GM21528 (cell line): ENCODE measurements around the gene ETNK1.

ENCODE experiments used
- ATAC-seq: cut with Tn5 transposase; IDR thresholded peaks from one replicate; pipeline ENCODE4 v1.9.1; 2021; ENCODE audit warnings: mild to moderate bottlenecking, moderate library complexity; ENCODE audit not compliant: unreplicated experiment, low FRiP score

Gene ETNK1

DNA sequence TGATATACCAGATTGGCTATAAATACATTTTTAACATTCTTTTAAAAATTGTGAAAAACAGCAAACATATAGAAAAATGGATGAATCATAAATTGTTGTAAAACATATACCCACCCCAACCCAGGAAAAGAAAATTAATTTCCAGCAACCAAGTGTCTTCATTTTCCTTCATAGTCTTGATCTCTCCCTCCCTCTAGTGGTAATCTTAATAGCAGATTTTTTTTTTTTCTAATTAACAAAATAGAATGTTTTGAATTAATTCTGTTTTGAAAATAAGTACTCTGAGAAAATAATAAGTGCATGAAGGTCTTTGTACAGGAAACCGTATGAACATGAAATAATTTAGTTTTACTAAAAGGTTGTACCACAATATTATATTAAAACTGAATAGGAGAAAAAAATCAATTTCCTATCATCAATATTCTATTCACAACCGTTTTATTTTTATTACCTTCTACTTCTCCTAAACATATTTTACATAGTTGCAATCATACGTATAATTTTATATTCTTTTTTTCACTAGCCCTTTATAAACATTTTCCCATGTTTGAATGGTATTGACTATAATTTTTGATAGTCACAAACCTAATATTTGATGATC lies 7.0 kb downstream of the ETNK1 start:
- no peak for ATAC-seq

DNA sequence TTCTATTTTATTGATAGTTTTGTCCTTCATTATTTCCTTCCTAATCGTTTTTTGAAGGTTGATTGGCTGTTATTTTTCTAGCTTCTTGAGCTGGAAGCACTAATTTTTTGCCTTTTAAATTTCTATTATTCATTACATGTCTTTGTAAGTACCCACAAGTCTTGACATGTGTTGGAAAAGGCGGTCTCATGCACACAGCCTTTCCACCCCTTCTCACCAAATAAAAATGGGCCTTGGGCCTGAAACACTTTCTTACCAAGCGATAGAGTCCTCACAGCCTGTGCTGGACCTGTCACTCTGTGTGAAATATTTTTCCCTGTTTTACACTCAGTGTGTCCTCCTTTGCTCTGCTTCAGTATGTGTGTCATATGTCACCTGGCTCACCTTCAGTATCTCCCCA lies 9.9 kb downstream of the ETNK1 start:
- no peak for ATAC-seq

DNA sequence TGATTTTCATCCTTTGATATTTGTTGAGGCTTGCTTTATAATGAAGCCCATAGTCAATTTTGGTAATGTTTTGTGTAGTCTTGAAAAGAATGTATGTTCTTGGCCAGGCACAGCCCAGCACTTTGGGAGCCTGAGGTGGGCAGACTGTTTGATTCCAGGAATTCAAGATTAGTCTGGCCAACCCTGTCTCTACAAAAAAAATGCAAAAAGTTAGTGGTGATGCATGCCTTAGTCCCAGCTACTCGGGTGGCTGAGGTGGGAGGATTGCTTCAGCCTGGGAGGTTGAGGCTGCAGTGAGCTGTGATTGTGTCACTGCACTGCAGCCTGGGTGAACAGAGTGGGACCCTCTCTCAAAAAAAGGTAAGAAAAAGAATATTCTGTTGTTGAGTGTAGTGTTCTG lies 10.8 kb downstream of the ETNK1 start:
- no peak for ATAC-seq

DNA sequence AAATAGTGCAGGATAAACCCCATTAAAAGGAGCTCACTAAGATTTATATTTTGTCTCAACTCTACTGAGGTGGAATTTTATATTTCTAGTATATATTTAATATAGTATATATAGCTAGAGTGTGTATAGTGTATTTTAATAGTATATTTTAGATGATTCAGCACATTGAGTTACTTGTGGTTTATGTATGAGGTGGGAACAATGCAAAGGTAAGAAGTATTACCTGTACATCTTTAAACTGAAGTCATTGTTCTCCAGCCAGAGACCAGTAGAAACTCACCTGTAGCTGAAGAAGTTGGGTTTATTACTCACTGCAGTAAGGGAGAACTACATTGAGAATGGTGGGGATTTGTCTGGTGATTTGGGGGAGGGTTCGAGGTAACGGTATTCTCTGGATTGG lies 15.9 kb downstream of the ETNK1 start:
- no peak for ATAC-seq

DNA sequence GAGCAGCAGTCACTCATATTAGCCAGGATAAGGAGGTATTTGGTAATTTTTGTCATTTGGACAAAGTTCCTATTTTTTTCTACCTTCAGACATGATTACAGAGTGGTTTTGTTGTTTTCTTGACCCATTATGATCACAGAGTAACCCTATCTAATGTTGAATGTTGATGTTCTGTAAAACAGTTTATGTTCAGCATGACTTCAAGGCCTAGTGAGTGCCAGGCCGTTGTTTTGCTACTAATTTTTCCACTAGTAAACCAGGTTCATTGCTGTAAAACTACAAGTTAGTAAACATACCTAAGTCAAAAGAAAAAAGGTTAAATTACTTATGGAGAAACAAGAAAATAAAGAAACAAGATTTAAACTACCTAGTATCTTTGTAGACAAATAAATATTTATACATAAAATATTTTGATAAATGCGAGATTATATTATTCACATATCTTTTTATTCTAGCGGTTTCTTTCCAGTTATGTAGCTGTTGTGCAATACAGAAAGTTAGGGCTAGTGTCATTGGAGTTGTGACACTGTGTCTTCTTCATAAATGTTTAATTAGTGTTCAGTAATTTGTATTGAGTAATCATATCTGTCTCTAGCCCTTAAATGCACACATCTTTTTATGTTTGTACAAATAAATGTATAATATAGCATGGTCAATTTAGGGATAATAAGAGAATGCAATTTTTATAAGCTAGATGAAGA lies 16.5 kb downstream of the ETNK1 start:
- no peak for ATAC-seq

GRCh38 chr12:22648668-22649067 lies 23.7 kb downstream of the ETNK1 start:
- ATAC-seq: no peak

- ATAC-seq: no peak
Observed at GRCh38 chr12:22653075-22653474, 28.1 kb downstream of the ETNK1 start.

DNA sequence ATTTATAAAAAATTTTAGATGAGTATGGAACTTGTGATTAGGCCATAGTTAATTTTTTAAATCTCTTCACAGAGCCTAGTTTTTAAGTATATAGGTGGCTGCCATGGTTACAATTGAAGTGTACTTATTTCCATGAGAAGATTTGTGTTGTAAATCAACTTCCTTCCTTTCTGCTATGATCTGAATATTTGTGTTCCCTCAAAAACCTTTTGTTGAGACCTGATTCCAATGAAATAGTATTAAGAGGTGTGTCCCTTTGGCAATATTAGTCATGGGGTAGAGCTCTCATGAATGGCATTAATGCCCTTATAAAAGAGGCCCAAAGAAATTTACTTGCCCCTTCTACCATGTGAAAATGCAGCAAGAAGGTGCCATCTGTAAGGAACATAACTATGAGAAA lies 28.8 kb downstream of the ETNK1 start:
- no peak for ATAC-seq

GRCh38 chr12:22656376-22656775 lies 31.4 kb downstream of the ETNK1 start:
- no peak for ATAC-seq

- no peak for ATAC-seq
Observed at GRCh38 chr12:22656831-22657230, 31.9 kb downstream of the ETNK1 start.

DNA sequence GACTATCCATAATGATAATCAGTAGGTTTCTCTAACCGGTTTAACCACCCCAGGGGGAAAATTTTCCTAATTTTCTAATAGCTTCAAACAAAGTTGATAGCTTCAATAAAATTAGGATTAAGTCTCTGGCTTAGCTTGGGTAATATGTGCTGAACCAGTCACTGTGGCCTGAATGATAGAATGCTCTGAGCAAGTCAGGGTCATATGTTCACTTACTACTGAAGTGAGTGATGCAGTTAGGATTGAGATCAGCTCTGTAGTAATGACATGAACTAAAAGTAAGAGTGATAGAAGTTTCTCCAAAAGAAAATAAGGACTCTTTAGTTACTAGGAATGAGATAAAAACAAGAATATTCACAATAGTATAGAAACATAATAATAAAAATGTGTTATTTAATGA lies 32.6 kb downstream of the ETNK1 start:
- ATAC-seq: no peak

DNA sequence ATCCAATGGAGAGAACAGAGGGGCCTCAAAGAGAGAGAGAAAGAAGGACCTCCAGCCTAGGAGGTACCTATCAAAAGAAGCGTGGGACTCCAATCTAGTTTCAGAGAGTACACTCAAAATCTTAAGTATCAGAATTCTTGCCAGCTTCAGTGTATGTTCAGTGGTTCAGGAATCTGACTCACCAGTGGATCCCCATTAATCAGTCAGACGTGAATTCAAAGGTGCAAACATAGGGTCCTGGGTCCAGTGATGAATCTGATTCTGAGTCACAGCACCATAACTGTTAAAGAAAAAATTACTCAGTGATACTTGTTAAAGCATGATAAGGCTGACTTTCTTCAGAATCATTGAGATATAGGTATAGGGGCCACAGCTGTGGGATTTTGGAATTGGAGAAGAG lies 33.2 kb downstream of the ETNK1 start:
- ATAC-seq: no peak

DNA sequence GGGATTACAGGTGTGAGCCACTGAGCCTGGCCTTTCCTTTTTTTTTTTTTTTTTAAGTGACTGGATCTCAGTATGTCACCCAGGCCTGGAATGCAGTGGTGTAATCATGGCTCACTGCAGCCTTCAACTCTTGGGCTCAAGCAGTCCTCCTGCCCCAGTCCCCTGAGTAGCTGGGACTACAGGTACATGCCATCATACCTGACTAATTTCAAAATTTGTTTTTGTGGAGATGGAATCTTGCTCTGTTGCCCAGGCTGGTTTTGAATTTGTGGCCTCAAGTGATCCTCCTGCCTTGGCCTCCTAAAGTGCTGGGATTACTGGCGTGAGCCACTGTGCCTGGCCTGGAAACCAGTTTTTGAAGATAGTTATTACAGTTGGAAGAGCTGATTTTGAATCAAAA lies 37.4 kb downstream of the ETNK1 start:
- no peak for ATAC-seq

GRCh38 chr12:22665476-22665875 lies 40.5 kb downstream of the ETNK1 start:
- ATAC-seq: no peak

DNA sequence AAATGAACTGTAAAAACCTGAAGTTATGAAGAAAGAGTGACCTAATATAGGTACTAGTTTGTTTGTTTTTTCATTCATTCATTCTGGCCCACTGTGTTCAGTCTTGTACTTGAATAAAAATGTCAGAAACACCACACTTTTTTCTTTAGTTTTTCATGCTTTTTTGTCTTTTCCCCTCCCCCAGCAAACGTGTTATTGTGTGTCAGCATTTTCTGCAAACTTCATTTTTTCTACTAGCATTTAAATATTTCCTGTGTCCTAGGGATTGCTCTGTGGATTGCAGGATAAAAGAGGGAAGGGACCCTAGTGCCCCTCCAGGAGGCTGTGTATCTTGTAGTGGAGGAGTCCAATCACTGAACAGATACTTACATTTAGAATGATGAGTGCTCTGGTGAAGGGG lies 42.2 kb downstream of the ETNK1 start:
- ATAC-seq: no peak

DNA sequence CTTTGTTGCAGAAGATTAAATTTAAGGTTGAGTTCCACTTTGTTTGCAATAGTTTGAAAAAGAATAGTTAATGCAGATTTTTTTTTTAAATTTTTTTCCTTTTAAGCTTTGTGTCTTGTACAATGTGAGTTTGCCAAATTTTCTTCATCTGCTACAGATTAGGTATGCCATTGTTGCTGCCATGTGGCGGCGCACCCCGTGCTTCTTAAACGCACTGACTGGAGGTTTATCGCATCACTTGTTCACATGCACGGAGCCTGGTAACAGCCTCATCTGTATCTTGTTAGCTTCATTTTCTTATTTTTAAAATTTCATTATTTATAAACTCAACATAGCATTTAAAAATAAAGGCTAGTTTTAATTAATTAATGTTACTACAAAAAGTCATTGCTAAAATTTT lies 43.5 kb downstream of the ETNK1 start:
- ATAC-seq: no peak

DNA sequence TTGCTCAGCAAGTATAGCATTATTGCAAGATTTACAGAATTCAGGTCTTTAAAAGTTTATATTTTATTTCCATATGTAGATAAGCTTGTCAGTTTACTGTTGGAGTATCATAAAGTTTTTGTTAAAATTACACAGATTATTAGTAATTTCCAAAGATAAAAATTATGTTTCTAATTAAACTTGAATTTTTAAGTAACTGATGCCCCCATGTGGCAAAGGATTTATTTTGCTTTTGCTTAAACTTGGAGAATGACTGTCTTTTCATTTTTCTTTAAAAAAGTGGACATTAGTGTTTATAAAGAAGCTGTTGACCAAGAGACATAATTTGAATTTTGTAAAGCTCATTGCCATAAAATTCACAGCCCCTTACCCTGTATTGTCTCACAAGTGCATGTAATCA lies 45.8 kb downstream of the ETNK1 start:
- ATAC-seq: no peak

DNA sequence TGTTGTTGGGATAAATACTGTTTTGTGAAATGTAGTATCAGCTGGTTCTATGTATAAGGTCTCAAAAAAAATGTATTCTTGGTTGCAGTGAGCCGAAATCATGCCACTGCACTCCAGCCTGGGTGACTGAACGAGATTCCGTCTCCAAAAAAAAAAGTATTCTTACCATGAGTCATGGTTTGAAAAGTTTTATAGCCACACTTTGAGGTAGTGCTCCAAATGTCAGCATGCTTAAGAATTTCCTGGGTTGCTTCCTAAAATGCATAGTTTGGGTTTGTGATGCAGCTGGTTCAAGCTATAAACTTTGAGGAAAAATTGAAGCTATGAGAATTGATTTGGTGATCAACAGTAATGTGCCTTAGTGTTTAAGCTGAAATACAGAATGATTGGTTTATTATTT lies 48.0 kb downstream of the ETNK1 start:
- no peak for ATAC-seq

DNA sequence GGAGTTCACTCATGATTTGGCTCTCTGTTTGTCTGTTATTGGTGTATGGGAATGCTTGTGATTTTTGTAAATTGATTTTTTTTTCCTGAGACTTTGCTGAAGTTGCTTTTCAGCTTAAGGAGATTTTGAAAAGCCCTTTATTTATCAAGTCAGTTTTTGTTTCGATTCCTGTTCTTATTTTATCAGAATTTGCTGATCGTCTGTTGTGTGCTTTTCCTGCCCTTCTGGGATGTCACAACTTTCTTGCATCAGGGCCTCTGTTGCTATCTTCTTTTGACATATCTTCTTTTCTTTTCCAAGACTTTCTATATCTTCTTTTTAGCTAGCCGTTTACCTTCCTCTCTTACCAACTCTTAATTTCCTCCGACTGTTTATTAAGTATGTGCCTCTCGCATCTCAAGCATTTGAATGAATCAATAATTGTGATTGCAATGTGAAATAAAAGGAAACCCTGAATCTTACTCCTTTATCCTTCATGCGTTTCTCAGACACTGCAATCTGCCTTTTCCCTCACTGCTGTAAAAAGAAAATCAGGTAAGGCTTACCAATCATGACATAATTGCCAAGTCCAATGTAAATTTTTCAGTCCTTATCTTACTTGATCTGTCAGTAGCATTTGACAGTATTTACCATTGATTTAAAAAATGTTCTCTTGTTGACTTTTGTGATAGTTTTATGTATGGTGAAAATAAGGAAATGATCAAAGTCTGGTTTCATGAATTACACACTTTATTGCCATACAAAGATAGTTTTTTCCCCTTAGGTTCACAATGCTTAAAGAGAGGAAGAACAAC lies 53.0 kb downstream of the ETNK1 start:
- ATAC-seq: no peak

GRCh38 chr12:22682663-22683062 lies 57.7 kb downstream of the ETNK1 start:
- ATAC-seq: peak; percentile 37

GRCh38 chr12:22683131-22683530 lies 58.2 kb downstream of the ETNK1 start:
- ATAC-seq: no peak
